ENCODE data around the gene PDE1A.

GRCh38 chr2:182404975-182405561 is 21.8 kb downstream of the PDE1A start:
- TF ChIP-seq CTCF (IDR thresholded peaks at IDR 0.05 in 4 of 5, conservative IDR thresholded peaks at IDR 0.05 in 1 of 5): no peak
- no peak for TF ChIP-seq POLR2A (IDR thresholded peaks at IDR 0.05)
